Right atrium auricular region (tissue), 2 donors: Measurements from ENCODE around the gene DISP3. TPM values are rescaled to one million over a fixed set of nuclear protein-coding genes. Genes with fewer than 3 reads are reported as not detected.
"Not testable (repeated sequence)": the region's sequence is repeated elsewhere in the genome, so short reads cannot be mapped to it uniquely, and the experiment has no call there.

Source experiments
- DNase-seq: peaks from one replicate; pipeline ENCODE4 v3.0.0-alpha.2; 2019; ENCODE audit warnings: low spot score
- H3K27ac ChIP-seq, 2 donors: fragments of 200-600 bp; sonication (generic); 1 replicate in 1 of 2; 2 replicates in 1 of 2; pipeline ENCODE4 v1.5.1; 2016 to 2019
- H3K27me3 ChIP-seq, 2 donors: fragments of 200-600 bp; sonication (generic); one replicate each; pipeline versions ENCODE4 v1.5.1 to v1.6.0; 2017 to 2019
- H3K36me3 ChIP-seq: fragments of 200-600 bp; sonication (generic); one replicate; pipeline ENCODE4 v1.5.1; 2016
- H3K4me1 ChIP-seq, 2 donors: fragments of 200-600 bp; sonication (generic); one replicate each; pipeline versions ENCODE4 v1.5.1 to v1.6.0; 2017 to 2019
- H3K4me3 ChIP-seq, 2 donors: fragments of 200-600 bp; sonication (generic); 1 replicate in 1 of 2; 2 replicates in 1 of 2; pipeline ENCODE4 v1.5.1; 2017 to 2019; ENCODE audit warnings: mild to moderate bottlenecking in 1 of 2, moderate library complexity in 1 of 2
- H3K9me3 ChIP-seq, 2 donors: fragments of 200-600 bp; sonication (generic); one replicate each; pipeline ENCODE4 v1.5.1; 2019
- CTCF ChIP-seq, 2 donors: fragments of 200-600 bp; sonication (generic); IDR thresholded peaks; one replicate each; pipeline ENCODE4 v1.5.1; 2019; ENCODE audit warnings: antibody characterized with exemption in 2 of 2
- total RNA-seq, 2 donors: library from RNA; depleted of rRNA; stranded (reverse); fragments of >200 nt; gene quantifications; one replicate each; pipeline ENCODE4 v1.1.0, GENCODE V29; 2016

The DISP3 gene
- total RNA-seq, 2 donors from 2014 or later, result 0.16 TPM; not detected in 1

GRCh38 chr1:11575553-11575952 is 96.6 kb downstream of the DISP3 start:
- no peak for DNase-seq
- no peak for TF ChIP-seq CTCF (IDR thresholded peaks at IDR 0.05)
- Histone ChIP-seq H3K27me3 (no peaks in the 10 kb centered on the region), H3K4me3 (no peak overlapping the region), H3K27ac (no peak overlapping the region), H3K9me3 (no peaks in the 10 kb centered on the region), H3K36me3 (no peaks in the 10 kb centered on the region), H3K4me1 (no peaks in the 10 kb centered on the region)

GRCh38 chr1:11576109-11576875 is 97.3 kb downstream of the DISP3 start:
- no peak overlapping the region for H3K27ac ChIP-seq
- no peaks in the 10 kb centered on the region for H3K27me3 ChIP-seq
- no peak for DNase-seq
- no peaks in the 10 kb centered on the region for H3K4me1 ChIP-seq
- no peak overlapping the region for H3K4me3 ChIP-seq
- no peaks in the 10 kb centered on the region for H3K9me3 ChIP-seq
- TF ChIP-seq CTCF (IDR thresholded peaks at IDR 0.05), result no peak
- H3K36me3 ChIP-seq, result no peaks in the 10 kb centered on the region

GRCh38 chr1:11578004-11578403 is 99.0 kb downstream of the DISP3 start:
- H3K36me3 ChIP-seq, result no peaks in the 10 kb centered on the region
- no peak overlapping the region for H3K4me3 ChIP-seq
- no peak overlapping the region for H3K27ac ChIP-seq
- no peaks in the 10 kb centered on the region for H3K4me1 ChIP-seq
- no peak for TF ChIP-seq CTCF (IDR thresholded peaks at IDR 0.05)
- no peaks in the 10 kb centered on the region for H3K27me3 ChIP-seq
- DNase-seq, result no peak
- H3K9me3 ChIP-seq, result no peaks in the 10 kb centered on the region

DNA sequence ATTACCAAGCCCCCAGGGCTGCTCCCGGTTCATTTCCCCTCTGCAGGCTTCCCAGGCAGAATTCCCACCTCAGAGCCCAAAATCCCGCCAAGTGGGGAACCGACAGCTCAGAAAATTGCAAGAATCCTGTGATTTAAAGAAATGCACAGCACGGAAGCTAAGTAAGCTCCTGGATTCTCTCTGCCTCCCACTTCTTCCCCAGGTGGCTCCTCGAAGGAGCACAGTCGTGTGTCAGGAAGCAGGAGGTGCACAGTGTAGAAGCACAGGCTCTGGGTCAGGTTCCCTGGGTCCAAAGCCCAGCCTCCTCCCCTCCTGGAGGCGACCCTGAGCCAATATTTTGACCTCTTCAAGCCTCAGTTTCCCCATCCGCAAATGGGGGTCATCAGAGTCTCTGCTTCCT is 100.6 kb downstream of the DISP3 start:
- H3K27me3 ChIP-seq, result no peaks in the 10 kb centered on the region
- no peaks in the 10 kb centered on the region for H3K36me3 ChIP-seq
- DNase-seq, result no peak
- H3K4me3 ChIP-seq, result no peak overlapping the region
- H3K4me1 ChIP-seq, result no peaks in the 10 kb centered on the region
- no peaks in the 10 kb centered on the region for H3K9me3 ChIP-seq
- TF ChIP-seq CTCF (IDR thresholded peaks at IDR 0.05), result no peak
- no peak overlapping the region for H3K27ac ChIP-seq

DNA sequence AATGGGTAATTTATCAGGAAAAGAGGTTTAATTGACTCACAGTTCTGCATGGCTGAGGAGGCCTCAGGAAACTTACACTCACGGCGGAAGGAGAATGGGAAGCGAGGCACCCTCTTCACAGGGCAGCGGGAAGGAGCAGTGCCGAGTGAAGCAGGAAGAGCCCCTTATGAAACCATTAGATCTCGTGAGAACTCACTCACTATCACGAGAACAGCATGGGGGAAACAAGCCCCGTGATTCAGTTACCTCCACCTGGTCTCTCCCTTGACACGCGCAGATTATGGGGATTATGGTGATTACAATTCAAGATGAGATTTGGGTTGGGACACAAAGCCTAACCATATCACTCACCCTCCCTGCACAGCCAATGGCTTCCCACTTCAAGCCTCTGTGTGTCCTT is 101.1 kb downstream of the DISP3 start:
- H3K36me3 ChIP-seq, H3K9me3 ChIP-seq, H3K4me1 ChIP-seq, H3K27ac ChIP-seq, DNase-seq, H3K4me3 ChIP-seq, H3K27me3 ChIP-seq: not testable (repeated sequence)

DNA sequence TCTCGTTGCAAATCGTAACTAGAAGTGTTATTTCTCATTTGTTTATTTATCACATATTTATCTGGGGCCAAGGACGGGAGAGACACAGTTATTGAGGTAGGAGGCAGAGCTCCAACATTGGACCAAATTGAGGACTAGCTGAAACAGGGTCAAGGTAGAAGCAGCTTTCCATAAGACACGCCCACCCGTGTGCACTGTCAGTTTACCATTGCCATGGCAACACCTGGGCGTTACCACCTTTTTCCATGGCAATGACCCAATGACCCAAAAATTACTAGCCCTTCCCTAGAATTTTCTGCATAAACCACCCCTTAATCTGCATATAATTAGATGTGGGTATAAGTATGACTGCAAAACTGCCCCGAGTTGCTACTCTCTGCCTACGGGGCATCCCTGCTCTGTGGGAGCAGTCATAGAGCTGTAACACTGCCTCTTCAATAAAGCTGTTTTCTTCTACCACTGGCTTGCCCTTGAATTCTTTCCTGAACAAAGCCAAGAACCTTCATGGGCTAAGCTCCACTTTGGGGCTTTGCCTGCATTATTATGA is 102.6 kb downstream of the DISP3 start:
- Histone ChIP-seq H3K4me1 (no peaks in the 10 kb centered on the region), H3K36me3 (no peaks in the 10 kb centered on the region), H3K9me3 (no peaks in the 10 kb centered on the region), H3K27me3 (no peaks in the 10 kb centered on the region), H3K27ac (no peak overlapping the region), H3K4me3 (no peak overlapping the region)
- no peak for DNase-seq
- TF ChIP-seq CTCF (IDR thresholded peaks at IDR 0.05), result no peak
